Esophagus squamous epithelium (tissue), 4 donors: ENCODE results near the gene TBX6.

Source experiments
- CTCF ChIP-seq, 6 experiments: fragments of 450-650 bp in 4 of 6; fragments of 200-600 bp in 2 of 6; sonication (generic) in 2 of 6; IDR thresholded peaks; one replicate each; pipeline ENCODE4 v1.5.1; 2016 to 2019; ENCODE audit warnings: antibody characterized with exemption in 6 of 6, mild to moderate bottlenecking in 4 of 6, moderate library complexity in 4 of 6
- POLR2A ChIP-seq, 4 donors: fragments of 450-650 bp; IDR thresholded peaks; one replicate each; pipeline ENCODE4 v1.6.1; 2017; ENCODE audit warnings: antibody characterized with exemption in 4 of 4, mild to moderate bottlenecking in 4 of 4, moderate library complexity in 3 of 4

DNA sequence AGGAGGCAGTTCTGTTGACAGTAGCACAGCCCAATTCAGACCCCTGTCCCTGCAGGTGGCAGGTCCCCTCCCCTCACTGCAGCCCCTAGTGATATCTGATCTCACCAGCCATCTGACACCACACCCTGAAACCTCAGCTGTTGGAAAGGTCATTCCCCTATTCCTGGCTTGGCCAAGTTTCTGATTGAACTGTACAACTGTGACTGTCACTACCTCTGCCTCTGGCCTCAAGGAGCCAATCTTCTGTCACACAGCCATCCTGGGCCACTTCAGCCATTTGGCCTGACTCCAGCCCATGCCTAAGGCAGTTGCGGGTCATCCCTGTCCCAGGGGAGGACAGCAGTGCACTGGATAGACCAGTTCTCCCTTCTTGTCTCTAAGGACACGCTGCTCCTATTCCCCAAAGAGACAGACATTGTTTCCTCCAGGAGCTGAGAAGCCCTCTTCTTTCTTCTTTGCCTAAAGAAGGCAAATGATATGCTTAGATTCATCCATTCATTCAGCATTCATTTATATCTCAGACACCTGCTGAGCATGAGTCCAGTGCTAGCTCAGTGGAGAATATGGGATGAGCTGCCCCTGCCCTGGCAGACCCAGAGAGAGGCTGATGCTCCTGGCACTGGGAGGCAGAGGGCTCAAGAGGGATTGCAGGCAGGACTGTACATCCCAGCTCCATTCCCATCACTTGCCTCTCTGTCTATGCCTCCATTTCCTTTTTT, 30.7 kb downstream of the TBX6 start:
- TF ChIP-seq CTCF (IDR thresholded peaks at IDR 0.05): no peak
- TF ChIP-seq POLR2A (IDR thresholded peaks at IDR 0.05): no peak
